Activated CD4-positive, alpha-beta T cell treated with anti-CD3 and anti-CD28 coated beads, Interleukin-2, amount 10 ng/mL, durations not matched to agents 24 days and 14 days (primary cell): ENCODE data around the gene PSD4. TPM values are rescaled to one million over a fixed set of nuclear protein-coding genes. Genes with fewer than 3 reads are reported as not detected.
A peak's percentile ranks its signal among the peaks of the same experiment; 100 is the strongest.

Experiments
- DNase-seq: peaks from one replicate; pipeline ENCODE4 v3.0.0; 2022
- H3K27ac Mint-ChIP-seq: one replicate; pipeline ENCODE4 v1.8.0; 2022; ENCODE audit warnings: mild to moderate bottlenecking, mixed read lengths
- H3K27me3 Mint-ChIP-seq: one replicate; pipeline ENCODE4 v1.8.0; 2022; ENCODE audit warnings: mixed read lengths
- H3K36me3 Mint-ChIP-seq: one replicate; pipeline ENCODE4 v1.8.0; 2022; ENCODE audit warnings: low read depth, mild to moderate bottlenecking, mixed read lengths
- H3K4me1 Mint-ChIP-seq: one replicate; pipeline ENCODE4 v1.8.0; 2021; ENCODE audit warnings: mixed read lengths
- H3K4me3 Mint-ChIP-seq: one replicate; pipeline ENCODE4 v1.8.0; 2022; ENCODE audit warnings: mild to moderate bottlenecking, moderate library complexity, mixed read lengths
- H3K9me3 Mint-ChIP-seq: one replicate; pipeline ENCODE4 v1.8.0; 2021; ENCODE audit warnings: mixed read lengths
- intact Hi-C: fragments of 100-400 bp; cut with micrococcal nuclease; formaldehyde crosslinking; loops from one replicate; pipeline ENCODE4 v1.15.1; 2023
- total RNA-seq: library from RNA; stranded (reverse); gene quantifications from 2 replicates; pipeline ENCODE4 v1.2.3, GENCODE V29; 2022

PSD4 gene
- total RNA-seq, 1 donor from 2014 or later, result 278 TPM

DNA sequence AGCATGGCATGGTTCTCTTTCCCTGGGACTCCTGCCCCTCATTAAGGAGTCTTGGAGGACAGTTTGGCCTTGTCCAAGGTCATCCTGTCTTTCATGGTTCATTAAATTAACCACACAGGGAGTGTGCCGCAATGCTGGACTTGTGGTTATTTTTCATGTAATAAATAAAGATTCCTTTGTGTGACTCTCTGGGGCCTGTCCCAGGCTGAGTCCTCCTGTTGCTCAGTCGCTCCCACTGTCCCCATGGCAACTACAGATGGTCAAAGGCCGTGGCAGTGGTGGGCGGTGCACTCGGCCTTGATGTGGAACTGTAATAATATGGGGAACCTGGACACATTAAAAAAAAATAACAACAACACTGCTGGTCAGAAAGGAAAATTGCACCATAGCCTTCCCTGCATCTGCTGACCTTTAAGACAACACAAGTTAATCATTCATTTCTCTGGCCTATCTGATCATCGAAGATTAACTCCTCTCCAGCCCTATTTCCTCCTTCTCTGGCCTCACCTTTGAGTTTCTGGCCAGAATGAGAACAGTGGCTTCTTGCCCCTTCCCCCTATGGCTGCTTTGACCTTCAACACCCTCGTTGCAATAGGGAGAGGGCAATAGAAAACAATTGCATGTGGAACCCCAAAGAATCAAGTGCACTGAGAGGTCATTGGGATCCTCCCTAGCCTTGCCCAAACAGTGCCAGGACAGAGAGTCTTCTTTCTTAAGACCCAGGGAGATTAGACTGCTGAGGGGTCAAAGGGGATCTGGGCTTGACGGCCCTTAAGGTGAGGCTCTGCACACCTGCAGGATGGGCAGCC lies 44.7 kb downstream of the PSD4 start:
- H3K36me3 Mint-ChIP-seq, result no peaks in the 10 kb centered on the region
- peaks cover 23% of the 10 kb centered on the region for H3K4me1 Mint-ChIP-seq
- H3K27me3 Mint-ChIP-seq, result peaks cover 2% of the 10 kb centered on the region
- intact Hi-C loops, result no loop called here
- H3K4me3 Mint-ChIP-seq, result no peak overlapping the region
- DNase-seq, result no peak
- H3K27ac Mint-ChIP-seq, result peak overlapping the region; percentile 30
- H3K9me3 Mint-ChIP-seq, result no peaks in the 10 kb centered on the region

GRCh38 chr2:113219092-113219441 lies 45.3 kb downstream of the PSD4 start:
- Mint-ChIP-seq H3K9me3 (no peaks in the 10 kb centered on the region), H3K27me3 (peaks cover 2% of the 10 kb centered on the region), H3K4me1 (peaks cover 22% of the 10 kb centered on the region), H3K4me3 (no peak overlapping the region), H3K27ac (no peak overlapping the region), H3K36me3 (no peaks in the 10 kb centered on the region)
- no peak for DNase-seq
- intact Hi-C loops, result no loop called here

DNA sequence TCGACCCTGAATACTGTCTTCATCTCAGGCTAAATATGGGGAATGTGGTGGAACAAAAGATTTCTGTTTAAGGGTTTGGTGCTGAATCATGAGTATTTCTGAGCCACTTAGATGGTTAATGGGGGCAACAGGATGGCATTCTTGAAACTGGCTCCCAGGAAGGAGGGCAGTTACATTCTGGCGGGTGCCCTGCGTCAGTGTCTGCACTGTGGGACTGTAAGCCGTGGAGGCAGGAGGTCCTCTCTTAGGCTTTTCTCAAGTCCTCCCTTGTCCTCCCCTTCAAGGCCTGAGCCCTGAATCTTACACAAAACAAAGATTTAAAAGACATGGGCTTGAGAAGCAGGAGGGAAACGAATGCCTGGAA lies 45.7 kb downstream of the PSD4 start:
- no peak overlapping the region for H3K4me3 Mint-ChIP-seq
- H3K4me1 Mint-ChIP-seq, result peaks cover 20% of the 10 kb centered on the region
- intact Hi-C loops, result no loop called here
- peaks cover 4% of the 10 kb centered on the region for H3K27me3 Mint-ChIP-seq
- H3K27ac Mint-ChIP-seq, result no peak overlapping the region
- H3K36me3 Mint-ChIP-seq, result no peaks in the 10 kb centered on the region
- no peak for DNase-seq
- no peaks in the 10 kb centered on the region for H3K9me3 Mint-ChIP-seq

DNA sequence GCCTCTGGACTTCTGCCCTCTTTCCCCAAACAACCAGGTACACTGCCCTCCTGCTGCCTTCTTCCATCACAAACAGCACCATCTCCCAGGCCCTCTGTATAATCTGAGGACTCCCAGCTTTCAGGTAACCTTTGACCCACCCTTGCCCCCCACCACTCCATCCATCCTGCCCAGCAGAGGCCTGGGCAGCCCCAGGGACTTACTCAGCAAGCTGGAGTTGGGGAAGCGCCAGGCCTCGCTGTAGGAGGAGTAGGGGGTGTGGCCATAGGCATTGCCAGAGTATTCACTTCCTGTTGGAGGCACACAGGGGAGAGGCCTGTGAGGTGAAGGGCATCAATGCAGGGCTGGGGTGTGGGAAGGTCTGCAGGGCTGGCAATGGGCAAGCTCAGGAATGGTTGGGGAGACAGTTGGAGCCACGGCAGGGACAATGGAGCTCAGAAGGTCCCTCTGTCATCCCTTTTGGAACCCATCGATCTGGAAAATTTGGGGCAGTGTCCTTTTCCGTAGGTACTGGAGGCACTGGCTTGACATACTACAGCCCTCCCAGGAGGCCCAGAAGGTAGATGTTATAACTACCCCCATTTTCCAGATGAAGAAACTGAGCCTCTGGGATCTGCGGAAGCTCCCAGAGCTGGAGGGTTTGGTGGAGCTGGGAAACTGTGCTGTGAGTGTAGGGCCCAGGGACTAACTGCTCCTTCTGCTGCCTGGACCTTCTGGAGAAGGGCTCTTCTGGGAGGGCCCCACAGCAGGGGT lies 46.3 kb downstream of the PSD4 start:
- peaks cover 4% of the 10 kb centered on the region for H3K27me3 Mint-ChIP-seq
- H3K9me3 Mint-ChIP-seq, result no peaks in the 10 kb centered on the region
- intact Hi-C loops, result no loop called here
- no peaks in the 10 kb centered on the region for H3K36me3 Mint-ChIP-seq
- no peak overlapping the region for H3K27ac Mint-ChIP-seq
- no peak overlapping the region for H3K4me3 Mint-ChIP-seq
- no peak for DNase-seq
- peaks cover 17% of the 10 kb centered on the region for H3K4me1 Mint-ChIP-seq

DNA sequence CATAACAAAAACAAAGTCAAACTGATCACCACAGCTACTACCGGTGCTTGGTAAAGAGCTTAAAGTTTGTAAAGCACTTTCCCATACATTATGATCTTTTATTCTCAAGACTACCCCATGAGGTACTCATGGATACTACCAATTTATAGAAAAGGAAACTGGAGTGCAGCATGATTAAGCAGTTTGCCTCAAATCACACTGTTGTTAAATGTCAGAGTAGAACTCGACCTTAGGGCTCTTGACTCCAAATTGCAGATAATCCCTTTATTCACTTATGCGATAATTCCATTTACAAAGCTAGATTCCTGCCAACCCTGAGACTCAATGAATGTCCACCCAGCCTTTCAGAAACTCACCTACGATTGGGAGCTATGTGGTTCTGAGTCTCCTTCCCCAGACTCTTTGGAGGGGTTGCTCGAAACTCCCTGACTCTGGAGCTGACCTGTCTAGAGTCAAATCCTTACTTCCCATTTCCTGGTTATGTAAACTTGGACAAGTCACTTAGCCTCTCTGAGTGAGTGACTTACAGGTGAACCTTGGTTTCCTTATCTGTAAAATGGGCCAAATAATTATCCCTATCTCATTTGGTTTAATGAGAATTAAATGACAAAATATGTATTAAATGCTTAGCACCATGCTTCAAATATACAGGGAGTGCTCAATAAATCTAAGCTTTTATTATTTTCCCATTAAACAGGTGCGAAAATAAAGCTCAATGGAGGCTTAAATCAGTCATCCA lies 47.4 kb downstream of the PSD4 start:
- no peak overlapping the region for H3K27ac Mint-ChIP-seq
- peaks cover 17% of the 10 kb centered on the region for H3K4me1 Mint-ChIP-seq
- intact Hi-C loops, result no loop called here
- no peaks in the 10 kb centered on the region for H3K9me3 Mint-ChIP-seq
- H3K4me3 Mint-ChIP-seq, result no peak overlapping the region
- H3K36me3 Mint-ChIP-seq, result no peaks in the 10 kb centered on the region
- H3K27me3 Mint-ChIP-seq, result peaks cover 4% of the 10 kb centered on the region
- no peak for DNase-seq

GRCh38 chr2:113221846-113222245 lies 48.1 kb downstream of the PSD4 start:
- H3K36me3 Mint-ChIP-seq, result no peaks in the 10 kb centered on the region

DNA sequence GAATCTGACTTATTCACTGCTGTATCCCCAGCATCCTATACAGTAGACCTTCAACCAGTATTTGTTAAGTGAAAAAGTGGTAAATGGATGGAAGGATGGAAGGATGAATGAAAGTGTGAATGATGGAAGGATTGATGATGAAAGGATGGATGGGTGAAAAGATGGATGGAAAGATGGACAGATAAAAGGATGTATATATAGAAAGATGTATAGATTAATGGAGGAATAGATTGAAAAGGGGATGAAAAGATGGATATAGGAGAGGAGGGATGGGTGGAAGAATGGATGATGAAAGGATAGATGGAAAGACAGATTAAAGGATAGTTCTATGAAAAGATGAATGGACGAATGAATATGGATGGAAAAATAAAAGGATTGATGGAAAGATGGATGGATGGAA lies 50.0 kb downstream of the PSD4 start:
- DNase-seq, result no peak
- Mint-ChIP-seq H3K27ac (no peak overlapping the region), H3K36me3 (no peaks in the 10 kb centered on the region), H3K4me1 (peaks cover 7% of the 10 kb centered on the region), H3K4me3 (no peak overlapping the region), H3K27me3 (peaks cover 4% of the 10 kb centered on the region), H3K9me3 (no peaks in the 10 kb centered on the region)
- intact Hi-C loops, result no loop called here

More at GRCh38 chr2:113221846-113222245, 48.1 kb downstream of the PSD4 start:
- no peaks in the 10 kb centered on the region for H3K9me3 Mint-ChIP-seq
- no peak for DNase-seq
- peaks cover 17% of the 10 kb centered on the region for H3K4me1 Mint-ChIP-seq
- H3K4me3 Mint-ChIP-seq, result no peak overlapping the region
- no peak overlapping the region for H3K27ac Mint-ChIP-seq
- H3K27me3 Mint-ChIP-seq, result peaks cover 4% of the 10 kb centered on the region
- intact Hi-C loops, result no loop called here

GRCh38 chr2:113224647-113225236 lies 51.0 kb downstream of the PSD4 start:
- Mint-ChIP-seq H3K36me3 (no peaks in the 10 kb centered on the region), H3K27me3 (peaks cover 4% of the 10 kb centered on the region)

GRCh38 chr2:113225263-113226259 lies 51.8 kb downstream of the PSD4 start:
- peaks cover 10% of the 10 kb centered on the region for H3K4me1 Mint-ChIP-seq
- no peaks in the 10 kb centered on the region for H3K36me3 Mint-ChIP-seq
- intact Hi-C loops, result no loop called here
- no peak overlapping the region for H3K27ac Mint-ChIP-seq
- peaks cover 4% of the 10 kb centered on the region for H3K27me3 Mint-ChIP-seq
- H3K4me3 Mint-ChIP-seq, result no peak overlapping the region
- no peak for DNase-seq
- H3K9me3 Mint-ChIP-seq, result no peaks in the 10 kb centered on the region

More at GRCh38 chr2:113224647-113225236, 51.0 kb downstream of the PSD4 start:
- no peak overlapping the region for H3K4me3 Mint-ChIP-seq
- H3K27ac Mint-ChIP-seq, result peak overlapping the region; percentile 55
- DNase-seq, result no peak
- H3K9me3 Mint-ChIP-seq, result no peaks in the 10 kb centered on the region
- intact Hi-C loops, result no loop called here
- peaks cover 6% of the 10 kb centered on the region for H3K4me1 Mint-ChIP-seq

DNA sequence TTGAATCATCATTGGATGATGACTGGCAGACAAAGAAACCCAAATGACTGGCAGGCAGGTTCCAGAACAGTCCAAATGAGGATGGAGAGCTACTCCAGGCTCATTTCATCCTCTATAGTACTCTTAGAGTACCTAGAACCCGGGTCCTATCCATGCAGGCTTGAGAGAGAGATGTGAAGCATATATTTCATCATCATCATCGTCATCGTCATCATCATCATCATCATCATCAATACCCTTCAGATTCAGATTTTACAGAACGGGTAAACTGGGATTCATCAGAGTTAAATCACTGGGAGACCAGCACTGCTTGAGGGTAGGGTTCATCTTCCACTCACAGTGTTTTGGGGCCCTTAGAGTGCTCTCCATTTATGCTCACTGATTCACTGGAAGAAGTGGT lies 52.7 kb downstream of the PSD4 start:
- Mint-ChIP-seq H3K9me3 (no peaks in the 10 kb centered on the region), H3K36me3 (no peaks in the 10 kb centered on the region), H3K4me1 (peaks cover 18% of the 10 kb centered on the region)

DNA sequence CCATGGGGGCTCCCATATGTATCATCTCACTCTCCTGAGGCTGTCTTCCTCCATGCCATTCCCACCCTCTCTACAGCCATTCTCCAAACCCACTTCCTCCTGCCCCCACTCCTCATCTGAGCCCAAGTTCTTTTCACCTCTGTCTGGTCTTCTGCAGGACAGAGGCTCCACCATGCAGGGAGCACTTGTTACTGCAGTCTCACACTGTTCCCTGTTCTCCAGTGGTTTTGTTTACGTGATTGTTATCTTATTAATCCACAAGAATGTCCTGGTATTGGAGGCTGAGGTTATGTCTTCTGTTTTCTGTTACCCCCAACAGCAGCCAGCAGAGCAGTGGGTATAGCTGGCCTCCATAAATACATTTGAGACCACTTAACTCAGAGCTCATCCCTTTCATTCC lies 53.5 kb downstream of the PSD4 start:
- Mint-ChIP-seq H3K36me3 (no peaks in the 10 kb centered on the region), H3K4me3 (no peak overlapping the region), H3K27me3 (peaks cover 2% of the 10 kb centered on the region), H3K4me1 (peaks cover 18% of the 10 kb centered on the region), H3K27ac (no peak overlapping the region), H3K9me3 (no peaks in the 10 kb centered on the region)
- no peak for DNase-seq
- intact Hi-C loops, result no loop called here

More for the DNA sequence above, 52.7 kb downstream of the PSD4 start:
- intact Hi-C loops, result no loop called here
- Mint-ChIP-seq H3K27ac (no peak overlapping the region), H3K27me3 (peaks cover 4% of the 10 kb centered on the region), H3K4me3 (no peak overlapping the region)
- DNase-seq, result no peak

DNA sequence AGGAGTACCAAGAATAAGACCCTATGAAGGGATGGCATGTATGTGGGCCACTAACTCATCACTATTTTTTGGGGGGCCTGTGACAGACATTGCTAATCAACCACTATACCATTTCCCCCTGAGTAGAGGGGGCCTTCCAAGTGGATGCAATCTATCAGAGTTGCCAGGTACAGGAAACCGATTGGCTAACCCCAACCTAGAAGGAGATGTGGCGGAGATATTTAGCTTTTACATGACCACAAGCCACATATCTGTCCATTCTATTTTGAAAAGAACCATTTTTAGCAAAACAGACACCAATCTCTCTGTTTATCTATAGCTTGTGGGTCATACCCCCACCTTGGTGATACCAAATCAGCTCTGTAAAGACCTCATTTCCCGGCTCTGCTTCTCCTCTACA lies 53.9 kb downstream of the PSD4 start:
- intact Hi-C loops, result no loop called here
- Mint-ChIP-seq H3K27ac (no peak overlapping the region), H3K4me3 (no peak overlapping the region), H3K4me1 (peaks cover 18% of the 10 kb centered on the region), H3K36me3 (no peaks in the 10 kb centered on the region), H3K27me3 (peaks cover 2% of the 10 kb centered on the region), H3K9me3 (no peaks in the 10 kb centered on the region)
- DNase-seq, result no peak

- Mint-ChIP-seq H3K27ac (no peak overlapping the region), H3K36me3 (no peaks in the 10 kb centered on the region), H3K4me1 (peaks cover 19% of the 10 kb centered on the region), H3K27me3 (peaks cover 2% of the 10 kb centered on the region), H3K4me3 (no peak overlapping the region), H3K9me3 (no peaks in the 10 kb centered on the region)
- DNase-seq, result no peak
- intact Hi-C loops, result no loop called here
Observed at GRCh38 chr2:113228351-113228750, 54.6 kb downstream of the PSD4 start.
